ENCODE results near the gene CREB5.

CREB5 gene

GRCh38 chr7:28718055-28718481 is 305.8 kb downstream of the CREB5 start:
- ATAC-seq: no peak
- 0 out of 2 replicates have a peak, but pooled peaks have one; percentile 19 for TF ChIP-seq CSRNP3 (CRISPR knock-in tag; IDR thresholded peaks at IDR 0.05)
- TF ChIP-seq ZNF565 (CRISPR knock-in tag; conservative IDR thresholded peaks at IDR 0.05; ENCODE audit: low read depth): no peak

- peak; percentile 31; the same call in 2 of the 3 replicates for ATAC-seq
- 0 out of 2 replicates have a peak, but pooled peaks have one; percentile 8 for TF ChIP-seq ZNF70 (CRISPR knock-in tag; IDR thresholded peaks at IDR 0.05)
- no peak for TF ChIP-seq ZNF565 (CRISPR knock-in tag; conservative IDR thresholded peaks at IDR 0.05; ENCODE audit: low read depth)
- 0 out of 2 replicates have a peak, but pooled peaks have one; percentile 3 for TF ChIP-seq CSRNP3 (CRISPR knock-in tag; IDR thresholded peaks at IDR 0.05)
- peak; percentile 64; the same call in 1 of the 2 replicates for TF ChIP-seq TCF4 (CRISPR knock-in tag; IDR thresholded peaks at IDR 0.05; ENCODE audit: borderline replicate concordance)
Measured at GRCh38 chr7:28718545-28718944, 306.2 kb downstream of the CREB5 start.

- ATAC-seq: no peak
- TF ChIP-seq ESRRG (CRISPR knock-in tag; IDR thresholded peaks at IDR 0.05): no peak
- no peak for TF ChIP-seq PPARA (CRISPR knock-in tag; IDR thresholded peaks at IDR 0.05; ENCODE audit: borderline replicate concordance)
- TF ChIP-seq POU6F1 (CRISPR knock-in tag; IDR thresholded peaks at IDR 0.05; ENCODE audit: borderline replicate concordance, low read depth): no peak
- no peak for TF ChIP-seq TSHZ2 (CRISPR knock-in tag; IDR thresholded peaks at IDR 0.05)
- no peak for TF ChIP-seq BACH2 (CRISPR knock-in tag; IDR thresholded peaks at IDR 0.05; ENCODE audit: borderline replicate concordance)
- TF ChIP-seq OSR1 (CRISPR knock-in tag; IDR thresholded peaks at IDR 0.05): no peak
- no peak for TF ChIP-seq CSDC2 (CRISPR knock-in tag; IDR thresholded peaks at IDR 0.05)
Measured at GRCh38 chr7:28722684-28723083, 310.4 kb downstream of the CREB5 start.

- no peak for ATAC-seq
- TF ChIP-seq CREB5 (CRISPR knock-in tag; IDR thresholded peaks at IDR 0.05; ENCODE audit: low read depth) (no peak), ZNF565 (CRISPR knock-in tag; conservative IDR thresholded peaks at IDR 0.05; ENCODE audit: low read depth) (no peak), PPARA (CRISPR knock-in tag; IDR thresholded peaks at IDR 0.05; ENCODE audit: borderline replicate concordance) (no peak), ZC3H10 (CRISPR knock-in tag; IDR thresholded peaks at IDR 0.05) (no peak), ISL1 (CRISPR knock-in tag; IDR thresholded peaks at IDR 0.05) (no peak), BACH2 (CRISPR knock-in tag; IDR thresholded peaks at IDR 0.05; ENCODE audit: borderline replicate concordance) (no peak), GLIS3 (CRISPR knock-in tag; IDR thresholded peaks at IDR 0.05) (no peak), TSHZ2 (CRISPR knock-in tag; IDR thresholded peaks at IDR 0.05) (no peak), ARNTL (CRISPR knock-in tag; IDR thresholded peaks at IDR 0.05; ENCODE audit: borderline replicate concordance, low read depth) (no peak), PATZ1 (CRISPR knock-in tag; IDR thresholded peaks at IDR 0.05; ENCODE audit: borderline replicate concordance) (no peak), CSRNP3 (CRISPR knock-in tag; IDR thresholded peaks at IDR 0.05) (no peak), OSR1 (CRISPR knock-in tag; IDR thresholded peaks at IDR 0.05) (no peak)
Measured at GRCh38 chr7:28723336-28723735, 311.0 kb downstream of the CREB5 start.

All from SK-N-SH treated with all-trans-retinoic acid at 6 μM for 48 hours (cell line).